HL-60 (cell line): ENCODE data around the gene CDK19.

Experiments used
- POLR2AphosphoS5 ChIP-seq: IDR thresholded peaks from 2 replicates; pipeline ENCODE4 v1.6.1; 2012; ENCODE audit warnings: low read depth
- SPI1 ChIP-seq: IDR thresholded peaks from 2 replicates; pipeline ENCODE4 v1.6.1; 2012; ENCODE audit warnings: low read depth, mild to moderate bottlenecking, borderline replicate concordance
- TF ChIP-seq, protein P1 (sequence below): IDR thresholded peaks from one replicate; pipeline ENCODE4 v1.5.1; 2011; ENCODE audit warnings: low read length, control low read depth, inconsistent platforms; ENCODE audit not compliant: insufficient read depth

DNA sequence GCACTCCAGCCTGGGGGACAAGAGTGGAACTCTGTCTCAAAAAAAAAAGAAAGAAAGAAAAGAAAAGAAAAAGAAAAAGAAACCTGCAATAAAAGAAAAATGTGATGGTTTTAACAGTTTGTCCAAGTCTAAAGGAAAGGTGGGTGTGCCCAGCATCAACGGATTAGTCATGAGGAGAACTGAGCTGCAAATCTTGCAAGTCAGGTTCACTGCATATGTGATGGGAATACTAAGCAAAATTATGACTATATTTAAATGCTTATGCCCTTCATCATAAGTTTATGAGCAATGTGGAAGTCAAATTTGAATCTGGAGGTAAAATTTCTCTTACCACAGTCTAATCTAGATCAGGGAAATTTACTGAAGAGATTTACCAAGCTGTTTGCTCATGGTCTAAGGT is 13.1 kb upstream of the CDK19 start:
- TF ChIP-seq POLR2AphosphoS5 (no peak), SPI1 (no peak)
- TF ChIP-seq, protein P1, sequence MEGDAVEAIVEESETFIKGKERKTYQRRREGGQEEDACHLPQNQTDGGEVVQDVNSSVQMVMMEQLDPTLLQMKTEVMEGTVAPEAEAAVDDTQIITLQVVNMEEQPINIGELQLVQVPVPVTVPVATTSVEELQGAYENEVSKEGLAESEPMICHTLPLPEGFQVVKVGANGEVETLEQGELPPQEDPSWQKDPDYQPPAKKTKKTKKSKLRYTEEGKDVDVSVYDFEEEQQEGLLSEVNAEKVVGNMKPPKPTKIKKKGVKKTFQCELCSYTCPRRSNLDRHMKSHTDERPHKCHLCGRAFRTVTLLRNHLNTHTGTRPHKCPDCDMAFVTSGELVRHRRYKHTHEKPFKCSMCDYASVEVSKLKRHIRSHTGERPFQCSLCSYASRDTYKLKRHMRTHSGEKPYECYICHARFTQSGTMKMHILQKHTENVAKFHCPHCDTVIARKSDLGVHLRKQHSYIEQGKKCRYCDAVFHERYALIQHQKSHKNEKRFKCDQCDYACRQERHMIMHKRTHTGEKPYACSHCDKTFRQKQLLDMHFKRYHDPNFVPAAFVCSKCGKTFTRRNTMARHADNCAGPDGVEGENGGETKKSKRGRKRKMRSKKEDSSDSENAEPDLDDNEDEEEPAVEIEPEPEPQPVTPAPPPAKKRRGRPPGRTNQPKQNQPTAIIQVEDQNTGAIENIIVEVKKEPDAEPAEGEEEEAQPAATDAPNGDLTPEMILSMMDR = no peak
